Heart left ventricle (tissue), 16 donors: ENCODE data around the gene TCF4. TPM values are rescaled to one million over a fixed set of nuclear protein-coding genes. Genes with fewer than 3 reads are reported as not detected.

ENCODE experiments used
- ATAC-seq, 4 donors: fragments of 200-7000 bp; cut with Tn5 transposase; one replicate each; pipeline ENCODE4 v1.9.1; 2020 to 2022; ENCODE audit warnings: moderate library complexity in 4 of 4, mild to moderate bottlenecking in 3 of 4, moderate number of reproducible peaks in 1 of 4
- DNase-seq, 5 donors: peaks; one replicate each; pipeline ENCODE4 v3.0.0-alpha.2; 2020
- H3K27ac ChIP-seq, 12 donors: fragments of 200-600 bp; sonication (generic) in 4 of 12; one replicate each; pipeline versions ENCODE4 v1.5.0 to v1.8.0; 2016 to 2022; ENCODE audit warnings: mild to moderate bottlenecking in 2 of 12
- H3K27me3 ChIP-seq, 9 donors: fragments of 200-600 bp; sonication (generic) in 2 of 9; one replicate each; pipeline versions ENCODE4 v1.5.1 to v1.8.0; 2016 to 2022; ENCODE audit warnings: mild to moderate bottlenecking in 3 of 9
- H3K36me3 ChIP-seq, 9 donors: fragments of 200-600 bp; sonication (generic) in 2 of 9; one replicate each; pipeline versions ENCODE4 v1.5.0 to v1.8.0; 2018 to 2022; ENCODE audit warnings: mild to moderate bottlenecking in 2 of 9
- H3K4me1 ChIP-seq, 12 donors: fragments of 200-600 bp; sonication (generic) in 4 of 12; one replicate each; pipeline versions ENCODE4 v1.5.0 to v1.8.0; 2016 to 2022; ENCODE audit warnings: mild to moderate bottlenecking in 3 of 12
- H3K4me3 ChIP-seq, 12 donors: fragments of 200-600 bp; sonication (generic) in 4 of 12; one replicate each; pipeline versions ENCODE4 v1.5.0 to v1.8.0; 2017 to 2022; ENCODE audit warnings: mild to moderate bottlenecking in 9 of 12, moderate library complexity in 4 of 12
- H3K9me3 ChIP-seq, 12 donors: fragments of 200-600 bp; sonication (generic) in 4 of 12; one replicate each; pipeline versions ENCODE4 v1.5.0 to v1.8.0; 2016 to 2022; ENCODE audit warnings: mild to moderate bottlenecking in 1 of 12
- POLR2A ChIP-seq, 2 donors: fragments of 450-650 bp; IDR thresholded peaks; one replicate each; pipeline ENCODE4 v1.6.1; 2017; ENCODE audit warnings: antibody characterized with exemption in 2 of 2, mild to moderate bottlenecking in 2 of 2, moderate library complexity in 2 of 2
- WGBS, 4 donors: extraction: QIAGEN DNeasy Blood & Tissue Kit in 2 of 4; methylation state at CpG; one replicate each; pipeline versions ENCODE4 v1.1.5 to v1.1.7; 2013 to 2018; 5-methylcytosine and 5-hydroxymethylcytosine counted together
- intact Hi-C, 10 donors: fragments of 100-400 bp; cut with DNase I; formaldehyde crosslinking; loops; one replicate each; pipeline versions ENCODE4 v1.11.1 to v1.14.2; 2022
- polyA plus RNA-seq, 2 donors: library from polyadenylated mRNA; stranded (reverse); fragments of 200-250 nt; gene quantifications; one replicate each; pipeline ENCODE4 v1.2.3, GENCODE V29; 2013
- total RNA-seq, 9 donors: library from RNA; depleted of rRNA in 2 of 9; stranded (reverse); fragments of >200 nt in 2 of 9; fragmentation: NEBNext Ultra II Directional in 3 of 9; extraction: Animal tissue kit (Norgen Biotek cat#: 25700) in 3 of 9; gene quantifications; one replicate each; pipeline versions ENCODE4 v1.1.0 to v1.2.4, GENCODE V29; 2016 to 2023
- TF ChIP-seq, protein P1 (sequence below), 12 donors: fragments of 200-600 bp; sonication (generic) in 4 of 12; IDR thresholded peaks; one replicate each; pipeline versions ENCODE4 v1.5.0 to v1.8.0; 2018 to 2022; ENCODE audit warnings: antibody characterized with exemption in 12 of 12, mild to moderate bottlenecking in 5 of 12
- donor health status: ischemic (EF 13 %, LVEDD 7.1; RV severe dilation, severe dysfunction).
- donor health status: healthy with polysubstance abuse.
- donor health status: DM: no; HTN: yes; CAD: no.
- donor health status: DM: no; HTN: no; CAD: no.
- donor health status: ischemic (EF 25% LVEDD 6.9; RV normal size, moderate dysfunction).
- donor health status: ischemic (EF 25% LVEDD 5.7; RV mildly dilated, moderate dysfunction).
- donor health status: healthy.
- donor health status: DM: yes; HTN: yes; CAD: no.
- donor health status: ischemic (EF 35%, LVEDD 5.7; RV mildly dilated, moderate dysfunction).
- donor health status: nonischemic (EF 11% LVEDD 7.7; RV severe dilation, severe dysfunction).
- donor health status: DM: yes; HTN: yes; CAD: no.
- donor health status: PGD.
- donor health status: ischemic (EF 29% LVEDD 5.4; RV normal size, mild dysfunction).
- donor health status: nonischemic (EF 23%, LVEDD 6.1; RV moderate dilation, normal function).

Gene TCF4
- total and polyA plus RNA-seq, 11 donors, result 12.8 to 119 (median 71.5) TPM

DNA sequence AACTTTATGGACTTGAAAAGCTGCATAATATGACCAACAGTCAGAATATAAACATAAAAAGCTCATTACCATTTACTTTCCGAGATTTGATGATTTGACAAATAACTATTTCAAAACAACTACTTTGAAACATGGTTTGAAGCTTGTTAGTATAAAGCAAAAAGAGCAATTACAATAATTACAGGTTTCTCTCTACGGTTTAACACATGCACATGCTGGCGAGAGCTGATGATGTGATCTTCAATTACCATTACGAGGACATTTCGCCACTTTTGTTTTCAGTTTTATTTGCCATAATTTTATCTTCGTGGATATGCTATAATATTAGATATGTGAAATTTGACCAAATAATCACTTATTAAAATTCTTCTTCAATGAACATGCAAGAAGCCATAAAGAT is 270.1 kb downstream of the TCF4 start:
- Histone ChIP-seq H3K27ac (peak overlapping the region; percentile 51 to 99 (median 94)), H3K4me3 (peak overlapping the region in 9 of 12 donors; percentile 59 to 79 (median 67)), H3K4me1 (peaks cover 0 to 59% (median 41%) of the 10 kb centered on the region in 12 donors), H3K27me3 (no peaks in the 10 kb centered on the region), H3K9me3 (no peaks in the 10 kb centered on the region), H3K36me3 (no peaks in the 10 kb centered on the region)
- no peak for DNase-seq
- no peak for TF ChIP-seq POLR2A (IDR thresholded peaks at IDR 0.05)
- TF ChIP-seq, protein P1, sequence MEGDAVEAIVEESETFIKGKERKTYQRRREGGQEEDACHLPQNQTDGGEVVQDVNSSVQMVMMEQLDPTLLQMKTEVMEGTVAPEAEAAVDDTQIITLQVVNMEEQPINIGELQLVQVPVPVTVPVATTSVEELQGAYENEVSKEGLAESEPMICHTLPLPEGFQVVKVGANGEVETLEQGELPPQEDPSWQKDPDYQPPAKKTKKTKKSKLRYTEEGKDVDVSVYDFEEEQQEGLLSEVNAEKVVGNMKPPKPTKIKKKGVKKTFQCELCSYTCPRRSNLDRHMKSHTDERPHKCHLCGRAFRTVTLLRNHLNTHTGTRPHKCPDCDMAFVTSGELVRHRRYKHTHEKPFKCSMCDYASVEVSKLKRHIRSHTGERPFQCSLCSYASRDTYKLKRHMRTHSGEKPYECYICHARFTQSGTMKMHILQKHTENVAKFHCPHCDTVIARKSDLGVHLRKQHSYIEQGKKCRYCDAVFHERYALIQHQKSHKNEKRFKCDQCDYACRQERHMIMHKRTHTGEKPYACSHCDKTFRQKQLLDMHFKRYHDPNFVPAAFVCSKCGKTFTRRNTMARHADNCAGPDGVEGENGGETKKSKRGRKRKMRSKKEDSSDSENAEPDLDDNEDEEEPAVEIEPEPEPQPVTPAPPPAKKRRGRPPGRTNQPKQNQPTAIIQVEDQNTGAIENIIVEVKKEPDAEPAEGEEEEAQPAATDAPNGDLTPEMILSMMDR (IDR thresholded peaks at IDR 0.05), result no peak
- ATAC-seq, result no peak
- intact Hi-C loops, result loop anchor here in 5 of 10 donors (5.0 to 10.0 kb wide), 5 partner anchors 41 to 269 kb away; partner anchors contain the start of gene TCF4 (in 2 of the 5)
- 41 to 55% (median 44%) methylated on average over 6 of the region's 6 CpGs for WGBS, 4 donors

DNA sequence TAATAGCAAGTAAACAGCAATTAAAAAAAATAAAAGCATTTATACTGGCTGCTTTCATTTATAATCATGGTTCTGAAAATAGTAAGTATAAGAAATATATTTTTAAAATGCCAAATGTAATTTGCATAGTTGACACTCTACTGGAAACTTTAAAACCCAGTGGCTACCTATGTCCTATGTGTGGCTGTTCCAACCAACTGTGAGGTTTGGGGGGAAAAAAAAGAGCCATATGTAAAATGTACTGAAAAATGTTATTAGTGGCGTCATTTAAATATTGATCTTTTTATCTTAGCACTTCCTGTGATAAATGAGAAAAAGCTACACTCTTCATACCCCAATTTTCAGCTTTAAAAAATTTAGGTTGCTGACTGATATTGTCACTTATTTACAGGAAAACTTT is 270.7 kb downstream of the TCF4 start:
- TF ChIP-seq POLR2A (IDR thresholded peaks at IDR 0.05), result no peak
- TF ChIP-seq, protein P1 (IDR thresholded peaks at IDR 0.05), result no peak
- H3K4me1 ChIP-seq, result peaks cover 0 to 63% (median 45%) of the 10 kb centered on the region in 12 donors
- DNase-seq (no peak), ATAC-seq (no peak)
- H3K27ac ChIP-seq, result peak overlapping the region in 11 of 12 donors; percentile 83 to 99 (median 94)
- 39 to 66% (median 49%) methylated on average over 1 of the region's 1 CpG for WGBS, 4 donors
- H3K4me3 ChIP-seq, result peak overlapping the region in 9 of 12 donors; percentile 59 to 79 (median 67)
- no peaks in the 10 kb centered on the region for H3K27me3 ChIP-seq
- no peaks in the 10 kb centered on the region for H3K9me3 ChIP-seq
- intact Hi-C loops, result loop anchor here in 5 of 10 donors (5.0 to 10.0 kb wide), 5 partner anchors 40 to 270 kb away; partner anchors contain the start of gene TCF4 (in 2 of the 5)
- no peaks in the 10 kb centered on the region for H3K36me3 ChIP-seq

DNA sequence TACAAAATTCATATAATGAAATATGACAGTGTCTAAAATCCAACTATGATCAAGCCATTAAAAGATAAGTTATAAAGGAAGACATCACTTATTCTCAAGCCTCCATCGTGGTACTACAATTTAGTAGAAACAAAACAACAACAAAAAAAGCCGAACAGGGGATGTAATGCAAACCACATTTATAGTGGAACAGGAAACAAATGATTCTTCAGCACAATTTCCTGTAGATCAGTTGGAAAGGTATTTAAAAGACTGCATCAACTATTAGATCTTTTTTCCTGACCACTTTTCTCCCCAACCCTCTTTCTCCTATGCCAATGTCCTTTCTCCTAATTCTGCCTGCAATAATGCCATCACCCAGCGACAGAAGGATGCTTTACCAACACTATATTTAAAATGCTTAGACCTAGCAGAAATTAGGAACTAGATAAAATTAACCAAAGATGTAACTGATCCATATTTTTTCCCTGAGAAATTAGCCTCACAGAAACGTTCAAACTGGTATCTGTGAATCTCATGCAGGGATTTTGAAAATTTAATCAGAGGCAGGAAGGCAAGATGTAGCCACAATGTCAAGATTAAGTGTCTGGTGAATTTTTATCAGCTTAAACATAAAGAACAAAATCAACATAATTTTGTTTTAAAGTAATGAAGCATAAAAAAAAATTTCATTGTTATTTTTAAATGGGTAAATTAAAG is 271.4 kb downstream of the TCF4 start:
- TF ChIP-seq POLR2A (IDR thresholded peaks at IDR 0.05), result no peak
- TF ChIP-seq, protein P1 (IDR thresholded peaks at IDR 0.05), result no peak
- 39 to 46% (median 44%) methylated on average over 4 of the region's 4 CpGs for WGBS, 4 donors
- Histone ChIP-seq H3K27me3 (no peaks in the 10 kb centered on the region), H3K4me1 (peaks cover 0 to 69% (median 51%) of the 10 kb centered on the region in 12 donors), H3K36me3 (no peaks in the 10 kb centered on the region), H3K9me3 (no peaks in the 10 kb centered on the region), H3K27ac (peak overlapping the region in 10 of 12 donors; percentile 83 to 99 (median 94)), H3K4me3 (peak overlapping the region in 7 of 12 donors; percentile 7 to 79 (median 67))
- ATAC-seq (no peak), DNase-seq (no peak)
- intact Hi-C loops, result loop anchor here in 5 of 10 donors (5.0 to 10.0 kb wide), 5 partner anchors 39 to 271 kb away; partner anchors contain the start of gene TCF4 (in 2 of the 5)

DNA sequence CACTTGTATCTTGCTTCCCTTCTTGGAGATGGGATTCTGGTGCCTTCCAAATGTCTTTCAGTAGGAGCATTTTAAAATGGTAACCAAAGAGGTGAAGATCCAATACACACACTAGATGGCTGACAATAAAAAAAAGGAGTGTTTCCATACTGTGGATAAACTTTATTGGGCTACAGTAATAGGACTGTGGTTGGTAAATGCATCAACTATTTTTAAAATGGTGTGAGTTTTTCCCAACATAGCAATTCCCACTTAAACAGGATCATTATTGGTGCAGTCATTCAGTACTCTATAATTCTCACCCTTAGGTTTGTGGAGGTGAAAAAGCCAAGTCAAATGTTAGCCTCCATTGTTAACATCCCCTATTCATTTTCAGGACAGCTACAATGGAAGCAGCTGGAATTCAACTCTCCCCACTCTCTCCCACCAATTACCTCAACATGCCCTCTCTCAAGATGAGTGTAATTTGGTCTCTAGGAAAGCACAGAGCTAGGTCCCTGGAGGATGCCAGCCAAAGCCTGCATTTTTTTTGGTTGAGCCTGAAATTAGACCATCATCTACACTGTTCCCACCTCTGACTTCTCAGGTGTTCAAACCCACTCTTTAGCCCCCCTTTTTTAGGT is 273.3 kb downstream of the TCF4 start:
- Histone ChIP-seq H3K9me3 (no peaks in the 10 kb centered on the region), H3K27ac (peak overlapping the region in 1 of 12 donors; percentile 11), H3K27me3 (no peaks in the 10 kb centered on the region), H3K4me1 (peaks cover 0 to 88% (median 68%) of the 10 kb centered on the region in 12 donors), H3K36me3 (peaks cover 0 to 6% (median 0%) of the 10 kb centered on the region in 9 donors), H3K4me3 (peak overlapping the region in 1 of 12 donors; percentile 1)
- ATAC-seq (no peak), DNase-seq (no peak)
- intact Hi-C loops, result loop anchor here in 5 of 10 donors (5.0 to 10.0 kb wide), 5 partner anchors 37 to 273 kb away; partner anchors contain the start of gene TCF4 (in 2 of the 5)
- TF ChIP-seq POLR2A (IDR thresholded peaks at IDR 0.05), result no peak
- TF ChIP-seq, protein P1 (IDR thresholded peaks at IDR 0.05), result no peak
